ENCODE data around the gene TM7SF3.

DNA sequence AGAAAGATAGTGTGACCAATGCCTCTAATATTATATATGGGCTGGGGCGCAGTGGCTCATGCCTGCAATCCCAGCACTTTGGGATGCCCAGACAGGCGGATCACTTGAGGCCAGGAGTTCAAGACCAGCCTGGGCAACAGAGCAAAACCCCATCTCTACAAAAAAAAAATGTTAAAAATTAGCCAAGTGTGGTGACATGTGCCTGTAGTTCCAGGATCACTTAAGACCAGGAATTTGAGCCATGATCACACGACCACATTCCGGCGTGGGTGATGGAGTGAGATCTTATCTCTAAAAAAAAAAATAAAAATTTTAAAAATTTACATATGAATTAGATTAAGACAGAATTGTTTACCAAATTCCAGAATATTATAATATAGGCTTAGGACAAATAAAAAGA is 12.0 kb downstream of the TM7SF3 start:
- TF ChIP-seq POLR2A (IDR thresholded peaks at IDR 0.05) (no peak), POLR2AphosphoS5 (IDR thresholded peaks at IDR 0.05) (no peak)
